A549 (cell line): Measurements from ENCODE around the gene CAMK4. TPM values are rescaled to one million over a fixed set of nuclear protein-coding genes. Genes with fewer than 3 reads are reported as not detected.

Source experiments
- ATAC-seq, 2 experiments: fragments of 200-7000 bp in 1 of 2; fragments of >200 bp in 1 of 2; cut with Nextera tagmentation in 1 of 2; cut with Tn5 transposase in 1 of 2; 3 replicates each; pipeline versions ENCODE4 v1.8.0 to v1.9.1; 2018 to 2020; ENCODE audit warnings: mild to moderate bottlenecking in 1 of 2, moderate library complexity in 1 of 2
- CTCF ChIA-PET: fragments of 300-600 bp; sonication (Branson Sonifier 250); formaldehyde crosslinking; extraction: SDS; loops from one replicate; lab custom pipeline; 2021; ENCODE audit warnings: antibody characterized with exemption, inconsistent platforms; lab: Yijun Ruan, JAX
- POLR2A ChIA-PET: fragments of 350-600 bp; formaldehyde crosslinking; extraction: SDS; loops from one replicate; lab custom pipeline; 2021; ENCODE audit warnings: antibody characterized with exemption, inconsistent platforms; lab: Yijun Ruan, JAX
- DNase-seq, 2 experiments: peaks; one replicate each; pipeline versions ENCODE4 v3.0.0 to v3.0.0-alpha.2; 2011 to 2016; ENCODE audit warnings: low read depth in 1 of 2, low spot score in 1 of 2
- FAIRE-seq: peaks from 2 replicates; lab custom pipeline; 2011; peaks lifted over from hg19 to GRCh38; lab: Jason Lieb, UNC
- H3K27ac ChIP-seq, 2 experiments: fragments of >200 bp; sonication (Bioruptor Twin); formaldehyde crosslinking; 3 replicates each; pipeline ENCODE4 v1.5.1; 2016 to 2017
- H3K4me1 ChIP-seq: fragments of >200 bp; sonication (Bioruptor Twin); formaldehyde crosslinking; 3 replicates; pipeline ENCODE4 v1.6.1; 2016
- H3K4me2 ChIP-seq: fragments of >200 bp; sonication (Bioruptor Twin); formaldehyde crosslinking; 3 replicates; pipeline ENCODE4 v1.6.1; 2016
- H3K4me3 ChIP-seq: fragments of >200 bp; sonication (Bioruptor Twin); formaldehyde crosslinking; 3 replicates; pipeline ENCODE4 v1.5.1; 2016
- H3K9me3 ChIP-seq: fragments of >200 bp; sonication (Bioruptor Twin); formaldehyde crosslinking; 3 replicates; pipeline ENCODE4 v1.6.1; 2016
- CTCF ChIP-seq: fragments of >200 bp; sonication (Bioruptor Twin); formaldehyde crosslinking; IDR thresholded peaks from 3 replicates; pipeline ENCODE4 v1.5.1; 2016
- E2F6 ChIP-seq: IDR thresholded peaks from 2 replicates; pipeline ENCODE4 v1.6.1; 2012; ENCODE audit warnings: low read depth, borderline replicate concordance
- FOSB ChIP-seq: fragments of 250-450 bp; sonication (Bioruptor Pico); IDR thresholded peaks from 2 replicates; pipeline ENCODE4 v1.5.0; 2020; ENCODE audit warnings: mild to moderate bottlenecking, moderate library complexity
- FOXS1 ChIP-seq: fragments of 250-450 bp; sonication (Bioruptor Pico); IDR thresholded peaks from 2 replicates; pipeline ENCODE4 v1.5.0; 2020; ENCODE audit warnings: mild to moderate bottlenecking, moderate library complexity
- HES2 ChIP-seq: fragments of >200 bp; sonication (Bioruptor Twin); formaldehyde crosslinking; IDR thresholded peaks from 2 replicates; pipeline ENCODE4 v1.6.1; 2016
- HOXB13 ChIP-seq: fragments of 250-450 bp; sonication (Bioruptor Pico); IDR thresholded peaks from 2 replicates; pipeline ENCODE4 v1.5.0; 2020; ENCODE audit warnings: low read depth, mild to moderate bottlenecking, moderate library complexity
- HOXB5 ChIP-seq: fragments of 250-450 bp; sonication (Bioruptor Pico); IDR thresholded peaks from 2 replicates; pipeline ENCODE4 v1.5.0; 2020; ENCODE audit warnings: mild to moderate bottlenecking, moderate library complexity
- JUNB ChIP-seq: fragments of >200 bp; sonication (Bioruptor Twin); formaldehyde crosslinking; IDR thresholded peaks from 2 replicates; pipeline ENCODE4 v1.6.1; 2016
- KDM1A ChIP-seq: fragments of 200-600 bp; sonication (generic); IDR thresholded peaks from 2 replicates; pipeline ENCODE4 v1.6.1; 2016; ENCODE audit warnings: low read depth, mild to moderate bottlenecking
- KDM5A ChIP-seq: fragments of 200-600 bp; sonication (generic); IDR thresholded peaks from 2 replicates; pipeline ENCODE4 v1.6.1; 2016; ENCODE audit warnings: antibody characterized with exemption, mild to moderate bottlenecking
- MAFK ChIP-seq: fragments of 450-650 bp; IDR thresholded peaks from 2 replicates; pipeline ENCODE4 v1.6.1; 2014; ENCODE audit not compliant: partially characterized antibody
- MAX ChIP-seq: IDR thresholded peaks from 2 replicates; pipeline ENCODE4 v1.6.1; 2012
- MAZ ChIP-seq: fragments of 150-350 bp; IDR thresholded peaks from 2 replicates; pipeline ENCODE4 v1.6.1; 2014; ENCODE audit warnings: antibody characterized with exemption, low read depth, low read length, borderline replicate concordance
- MYC ChIP-seq: IDR thresholded peaks from 2 replicates; pipeline ENCODE4 v1.6.1; 2012; ENCODE audit warnings: mild to moderate bottlenecking, inconsistent platforms, low read length, improper control_type of control experiment, borderline replicate concordance
- NPAS2 ChIP-seq: fragments of 250-450 bp; sonication (Bioruptor Pico); IDR thresholded peaks from 2 replicates; pipeline ENCODE4 v1.8.0; 2022; ENCODE audit warnings: mild to moderate bottlenecking, moderate library complexity, borderline replicate concordance
- NR3C1 ChIP-seq: fragments of >200 bp; sonication (Bioruptor Twin); formaldehyde crosslinking; IDR thresholded peaks from 3 replicates; pipeline ENCODE4 v1.6.1; 2017
- PHF8 ChIP-seq: fragments of 200-600 bp; sonication (generic); IDR thresholded peaks from 2 replicates; pipeline ENCODE4 v1.6.1; 2016; ENCODE audit warnings: low read depth, mild to moderate bottlenecking, antibody characterized with exemption, moderate library complexity, borderline replicate concordance
- POLR2A ChIP-seq: IDR thresholded peaks from 2 replicates; pipeline ENCODE4 v1.6.1; 2012; ENCODE audit warnings: mild to moderate bottlenecking, low read length
- POLR2AphosphoS2 ChIP-seq: conservative IDR thresholded peaks from 2 replicates; pipeline ENCODE4 v1.6.1; 2012; ENCODE audit warnings: low read length, improper control_type of control experiment, inconsistent platforms
- RAD21 ChIP-seq, 2 experiments: fragments of >200 bp in 1 of 2; sonication (Bioruptor Twin) in 1 of 2; formaldehyde crosslinking in 1 of 2; IDR thresholded peaks in 1 of 2; conservative IDR thresholded peaks in 1 of 2; 2 replicates in 1 of 2; 3 replicates in 1 of 2; pipeline ENCODE4 v1.6.1; 2012 to 2018; ENCODE audit warnings: inconsistent platforms in 1 of 2
- RCOR1 ChIP-seq: fragments of 150-350 bp; IDR thresholded peaks from 2 replicates; pipeline ENCODE4 v1.6.1; 2014; ENCODE audit warnings: antibody characterized with exemption, low read length, low read depth
- REST ChIP-seq: fragments of 200-600 bp; sonication (generic); IDR thresholded peaks from 2 replicates; pipeline ENCODE4 v1.6.1; 2016; ENCODE audit warnings: antibody characterized with exemption, mild to moderate bottlenecking, moderate library complexity
- RFX5 ChIP-seq: fragments of 450-650 bp; IDR thresholded peaks from 2 replicates; pipeline ENCODE4 v1.7.1; 2014; ENCODE audit warnings: antibody characterized with exemption, mild to moderate bottlenecking, moderate library complexity
- RNF2 ChIP-seq: fragments of 200-600 bp; sonication (generic); IDR thresholded peaks from 2 replicates; pipeline ENCODE4 v1.6.1; 2016; ENCODE audit warnings: low read depth, mild to moderate bottlenecking, antibody characterized with exemption, moderate library complexity, borderline replicate concordance
- SMC3 ChIP-seq: fragments of >200 bp; sonication (Bioruptor Twin); formaldehyde crosslinking; IDR thresholded peaks from 3 replicates; pipeline ENCODE4 v1.6.1; 2018; ENCODE audit warnings: inconsistent platforms
- USF2 ChIP-seq: fragments of 450-650 bp; IDR thresholded peaks from 2 replicates; pipeline ENCODE4 v1.6.1; 2014; ENCODE audit warnings: antibody characterized with exemption
- WGBS: methylation state at CpG from one replicate; pipeline ENCODE4 v1.1.6; 2017; ENCODE audit errors: missing lambda C conversion rate; 5-methylcytosine and 5-hydroxymethylcytosine counted together
- polyA plus RNA-seq, 4 experiments: library from polyadenylated mRNA; depleted of rRNA in 3 of 4; stranded (reverse); fragments of >200 nt; fragmentation: RNase III in 1 of 4; extraction: RNeasy Plus Mini Kit Qiagen cat#74134 plus additional on column Dnase treatment in 1 of 4; gene quantifications; 2 replicates in 3 of 4; 3 replicates in 1 of 4; pipeline ENCODE4 v1.2.3, GENCODE V29; 2011 to 2017

CAMK4 gene
- polyA plus RNA-seq, 2 of the 4 experiments (the other 2 are of a cell fraction) = not detected

- TF ChIP-seq RAD21 (conservative IDR thresholded peaks at IDR 0.05 in 1 of 2, IDR thresholded peaks at IDR 0.05 in 1 of 2) = no peak
- TF ChIP-seq MAZ = no peak
- TF ChIP-seq RCOR1 = no peak
Measured at GRCh38 chr5:111194925-111195324, 29.3 kb upstream of the CAMK4 start (continued).

GRCh38 chr5:111197523-111197922 is 26.7 kb upstream of the CAMK4 start:
- no peak for ATAC-seq
- ChIA-PET POLR2A (no interaction called here), CTCF (no interaction called here)
- H3K4me3 ChIP-seq = no peak overlapping the region
- no peak overlapping the region for H3K4me2 ChIP-seq
- 0% methylated on average over 1 of the region's 1 CpG for WGBS
- no peak for FAIRE-seq
- H3K9me3 ChIP-seq = no peaks in the 10 kb centered on the region
- TF ChIP-seq RNF2 (no peak), RFX5 (no peak), SMC3 (no peak), MYC (no peak), NR3C1 (no peak), RAD21 (conservative IDR thresholded peaks at IDR 0.05 in 1 of 2, IDR thresholded peaks at IDR 0.05 in 1 of 2) (no peak), USF2 (no peak)
- no peak for DNase-seq
- no peaks in the 10 kb centered on the region for H3K4me1 ChIP-seq
- no peak overlapping the region for H3K27ac ChIP-seq

GRCh38 chr5:111198281-111198966 is 25.8 kb upstream of the CAMK4 start:
- H3K4me3 ChIP-seq = no peak overlapping the region
- ATAC-seq (no peak), DNase-seq (no peak), FAIRE-seq (no peak)
- H3K27ac ChIP-seq = no peak overlapping the region
- no peak for TF ChIP-seq KDM1A
- no peak for TF ChIP-seq MAX
- no peak for TF ChIP-seq MAFK
- TF ChIP-seq HOXB5 = no peak
- TF ChIP-seq KDM5A = no peak
- no peak for TF ChIP-seq CTCF
- no peak for TF ChIP-seq E2F6
- TF ChIP-seq FOSB (CRISPR knock-in tag) = no peak
- no peak for TF ChIP-seq NPAS2 (CRISPR knock-in tag)
- no peak for TF ChIP-seq POLR2A
- TF ChIP-seq NR3C1 = no peak
- TF ChIP-seq RCOR1 = no peak
- no peak for TF ChIP-seq REST
- TF ChIP-seq PHF8 = no peak
- no peak for TF ChIP-seq POLR2AphosphoS2
- no peak for TF ChIP-seq FOXS1 (CRISPR knock-in tag)
- TF ChIP-seq HOXB13 (CRISPR knock-in tag) = no peak
- no peak for TF ChIP-seq JUNB
- no peak for TF ChIP-seq HES2
- no peak overlapping the region for H3K4me2 ChIP-seq
- no peaks in the 10 kb centered on the region for H3K9me3 ChIP-seq
- CTCF ChIA-PET = no interaction called here
- 0% methylated on average over 4 of the region's 4 CpGs for WGBS
- H3K4me1 ChIP-seq = no peaks in the 10 kb centered on the region
- POLR2A ChIA-PET = no interaction called here
